Measurements from ENCODE around the gene GORASP1. TPM values are rescaled to one million over a fixed set of nuclear protein-coding genes. Genes with fewer than 3 reads are reported as not detected.

Gene GORASP1
- total RNA-seq, 5 donors from 2014 or later (not counting 1 experiment from before 2014, with no cell fraction given): 26.7 to 55.5 (median 41.5) TPM

DNA sequence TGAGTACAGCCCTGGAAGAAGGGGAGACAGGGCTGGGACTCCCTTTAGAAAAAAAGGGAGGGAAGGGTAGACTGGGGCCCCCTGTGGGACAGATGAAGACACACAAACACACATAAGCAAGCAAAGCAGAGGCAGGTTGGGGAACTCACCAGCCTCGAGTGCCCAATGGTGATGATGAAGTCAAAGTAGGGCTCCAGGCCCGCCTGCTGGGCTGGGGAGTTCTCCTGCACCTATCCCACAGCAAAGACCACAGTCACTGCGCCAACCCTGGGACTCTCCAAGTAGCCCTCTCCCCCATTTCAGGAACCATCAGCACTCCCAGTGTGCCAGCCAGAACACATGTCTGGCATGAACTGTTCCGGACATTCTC lies 4.1 kb downstream of the GORASP1 start:
- DNase-seq: peak in 1 of 35 experiments; percentile 28
- Histone ChIP-seq H3K27ac (ENCODE audit: low read length) (no peak overlapping the region), H3K4me3 (ENCODE audit: control insufficient read depth in 1 of 2, extremely low read depth in 1 of 2, low read length in 1 of 2) (no peak overlapping the region), H3K4me1 (ENCODE audit: control insufficient read depth in 1 of 2, extremely low read depth in 1 of 2, insufficient read depth in 2 of 2, low read length in 2 of 2) (peaks cover 7 to 31% of the 10 kb centered on the region in 2 experiments), H3K9me3 (no peaks in the 10 kb centered on the region), H3K27me3 (replicated peaks in 1 of 2; ENCODE audit: control insufficient read depth in 2 of 2, extremely low read depth in 1 of 2, insufficient read depth in 2 of 2, low read length in 1 of 2) (no peaks in the 10 kb centered on the region), H3K36me3 (ENCODE audit: control insufficient read depth in 2 of 2, extremely low read depth in 1 of 2, insufficient read depth in 1 of 2, low read length in 1 of 2) (peaks cover 8 to 23% of the 10 kb centered on the region in 2 donors)
- H3K4me1 Mint-ChIP-seq: peaks cover 51 to 62% (median 57%) of the 10 kb centered on the region in 3 donors
- POLR2A ChIA-PET: no interaction called here
- no peaks in the 10 kb centered on the region for H3K9me3 Mint-ChIP-seq
- no peak overlapping the region for H3K4me3 Mint-ChIP-seq
- ATAC-seq (replicated peaks in 1 of 4): no peak
- WGBS (ENCODE audit: insufficient coverage): 84% methylated on average over 4 of the region's 4 CpGs
- H3K27ac Mint-ChIP-seq: peak overlapping the region; percentile 35 to 82
- CTCF ChIA-PET: no interaction called here
- H3K27me3 Mint-ChIP-seq: no peaks in the 10 kb centered on the region
- H3K36me3 Mint-ChIP-seq: no peaks in the 10 kb centered on the region

DNA sequence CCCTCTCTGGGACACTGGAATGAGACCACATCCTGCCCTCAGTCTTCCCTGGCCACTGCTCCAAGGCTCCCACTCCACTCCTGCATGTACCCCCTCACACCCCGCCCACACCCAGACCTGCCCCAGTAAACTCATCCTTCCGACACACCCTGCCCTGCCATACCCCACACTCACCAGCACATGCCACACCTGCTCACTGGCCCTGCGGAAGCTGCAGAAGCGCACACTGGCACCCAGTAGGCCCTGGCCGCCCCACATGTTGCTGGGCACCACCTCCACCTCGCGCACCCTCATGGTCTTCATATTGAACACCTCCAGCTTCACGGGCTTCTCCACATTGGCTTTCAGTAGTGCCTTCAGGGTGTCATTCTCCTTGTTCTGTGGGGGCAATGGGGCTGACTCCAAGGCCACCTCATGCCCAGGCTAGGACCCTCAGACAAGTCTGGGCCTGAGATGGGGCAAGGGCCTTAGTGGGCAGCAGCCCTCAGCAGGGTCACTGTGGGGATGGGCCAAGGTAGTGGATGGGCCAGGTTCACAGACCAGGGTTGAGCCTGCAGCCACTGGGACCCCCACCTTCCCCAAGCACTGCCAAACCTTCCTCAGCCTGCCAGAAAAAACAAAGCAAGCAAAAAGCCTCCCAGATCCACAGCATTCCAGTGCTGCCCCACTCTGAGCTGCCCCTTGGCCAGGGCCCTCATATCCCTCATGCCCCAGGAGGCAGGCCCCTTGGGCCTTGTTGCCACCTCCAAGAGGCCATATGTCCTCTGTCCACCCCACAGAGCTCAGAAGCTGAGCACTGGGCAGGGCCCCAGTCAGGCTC lies 4.7 kb downstream of the GORASP1 start:
- Histone ChIP-seq H3K27me3 (replicated peaks in 1 of 2; ENCODE audit: control insufficient read depth in 2 of 2, extremely low read depth in 1 of 2, insufficient read depth in 2 of 2, low read length in 1 of 2) (no peaks in the 10 kb centered on the region), H3K36me3 (ENCODE audit: control insufficient read depth in 2 of 2, extremely low read depth in 1 of 2, insufficient read depth in 1 of 2, low read length in 1 of 2) (peaks cover 14 to 29% of the 10 kb centered on the region in 2 donors), H3K4me1 (ENCODE audit: control insufficient read depth in 1 of 2, extremely low read depth in 1 of 2, insufficient read depth in 2 of 2, low read length in 2 of 2) (peaks cover 3 to 25% of the 10 kb centered on the region in 2 experiments), H3K4me3 (ENCODE audit: control insufficient read depth in 1 of 2, extremely low read depth in 1 of 2, low read length in 1 of 2) (no peak overlapping the region), H3K9me3 (no peaks in the 10 kb centered on the region), H3K27ac (ENCODE audit: low read length) (no peak overlapping the region)
- Mint-ChIP-seq H3K4me3 (no peak overlapping the region), H3K27me3 (no peaks in the 10 kb centered on the region), H3K27ac (peak overlapping the region; percentile 39 to 82), H3K4me1 (peaks cover 45 to 56% (median 51%) of the 10 kb centered on the region in 3 donors), H3K9me3 (no peaks in the 10 kb centered on the region), H3K36me3 (peaks cover 2% of the 10 kb centered on the region)
- DNase-seq: no peak
- POLR2A ChIA-PET: no interaction called here
- 96% methylated on average over 5 of the region's 8 CpGs for whole genome bisulfite sequencing (ENCODE audit: insufficient coverage)
- CTCF ChIA-PET: no interaction called here
- no peak for ATAC-seq (replicated peaks in 1 of 4)

DNA sequence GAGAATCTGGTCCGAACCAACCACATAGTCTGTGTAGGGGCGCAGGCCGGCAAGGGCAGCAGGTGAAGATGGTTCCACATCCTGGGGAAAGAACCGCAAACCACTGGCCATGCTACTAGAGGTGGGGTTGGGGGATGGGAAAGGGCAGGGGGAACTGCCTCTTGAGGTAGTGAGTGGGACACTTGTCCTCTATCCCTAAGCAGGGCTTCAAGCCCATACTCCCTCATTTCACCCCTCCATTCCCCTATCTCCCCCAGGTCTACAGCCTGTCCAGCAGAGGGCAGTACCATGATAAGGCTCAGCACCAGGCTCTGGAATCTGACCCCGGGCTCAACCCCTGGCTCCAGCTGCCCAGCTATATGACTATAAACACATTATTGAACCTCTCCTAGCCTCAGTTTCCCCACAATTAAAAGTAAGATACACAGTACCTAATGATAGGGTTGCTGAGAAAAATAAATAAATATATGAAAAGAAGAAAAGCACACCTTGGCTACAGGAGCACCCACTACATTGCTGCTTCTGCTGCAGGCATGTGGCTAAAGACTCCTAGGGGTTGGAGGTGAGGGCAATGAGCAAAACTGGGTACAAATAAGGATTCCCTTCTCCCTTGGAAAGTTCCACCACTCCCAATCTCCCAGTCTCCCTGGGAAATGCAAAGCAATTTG lies 6.3 kb downstream of the GORASP1 start:
- 100% methylated on average over 1 of the region's 5 CpGs for WGBS (ENCODE audit: insufficient coverage)
- no peaks in the 10 kb centered on the region for H3K9me3 ChIP-seq
- H3K27me3 ChIP-seq (replicated peaks in 1 of 2; ENCODE audit: control insufficient read depth in 2 of 2, extremely low read depth in 1 of 2, insufficient read depth in 2 of 2, low read length in 1 of 2): no peaks in the 10 kb centered on the region
- H3K4me3 Mint-ChIP-seq: no peak overlapping the region
- H3K27ac Mint-ChIP-seq: peak overlapping the region; percentile 25 to 76
- H3K4me3 ChIP-seq (ENCODE audit: control insufficient read depth in 1 of 2, extremely low read depth in 1 of 2, low read length in 1 of 2): no peak overlapping the region
- no peaks in the 10 kb centered on the region for H3K9me3 Mint-ChIP-seq
- ATAC-seq (replicated peaks in 1 of 4) (peak; percentile 42 to 71 (median 62)), DNase-seq (peak in 24 of 35 experiments; percentile 26 to 72 (median 38))
- H3K36me3 ChIP-seq (ENCODE audit: control insufficient read depth in 2 of 2, extremely low read depth in 1 of 2, insufficient read depth in 1 of 2, low read length in 1 of 2): peaks cover 15 to 45% of the 10 kb centered on the region in 2 donors
- POLR2A ChIA-PET: no interaction called here
- H3K27ac ChIP-seq (ENCODE audit: low read length): no peak overlapping the region
- peaks cover 0 to 14% of the 10 kb centered on the region in 2 experiments for H3K4me1 ChIP-seq (ENCODE audit: control insufficient read depth in 1 of 2, extremely low read depth in 1 of 2, insufficient read depth in 2 of 2, low read length in 2 of 2)
- CTCF ChIA-PET: interaction anchor here (0.6 to 1.0 kb wide), 4 partner anchors 26 to 187 kb away, joined by 3 to 8 read pairs (median 4); no protein-coding TSS in a partner anchor
- H3K27me3 Mint-ChIP-seq: no peaks in the 10 kb centered on the region
- H3K36me3 Mint-ChIP-seq: peaks cover 14% of the 10 kb centered on the region
- peaks cover 36 to 46% (median 41%) of the 10 kb centered on the region in 3 donors for H3K4me1 Mint-ChIP-seq

DNA sequence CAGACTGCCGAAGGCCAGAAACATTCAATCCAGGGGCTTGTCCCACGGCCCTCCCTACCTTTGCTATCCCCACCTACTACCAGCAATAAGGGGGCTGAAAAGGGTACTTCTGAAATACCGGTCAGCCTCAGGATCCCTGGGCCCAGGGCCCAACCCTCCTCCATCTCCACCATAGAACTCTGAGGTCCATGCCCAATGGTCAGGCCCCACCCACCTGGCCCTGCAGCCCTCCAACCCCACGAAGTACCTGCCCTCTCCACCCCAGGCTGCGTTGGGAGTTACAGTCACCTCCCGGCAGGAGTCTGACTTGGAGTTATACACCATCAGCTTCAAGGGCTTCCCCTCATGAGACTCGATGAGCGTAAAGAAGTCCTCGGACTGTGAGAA lies 6.9 kb downstream of the GORASP1 start:
- Mint-ChIP-seq H3K27me3 (no peaks in the 10 kb centered on the region), H3K9me3 (no peaks in the 10 kb centered on the region), H3K36me3 (peaks cover 16% of the 10 kb centered on the region), H3K27ac (peak overlapping the region in 1 of 2 donors; percentile 69), H3K4me3 (no peak overlapping the region), H3K4me1 (peaks cover 29 to 39% (median 34%) of the 10 kb centered on the region in 3 donors)
- no peak overlapping the region for H3K4me3 ChIP-seq (ENCODE audit: control insufficient read depth in 1 of 2, extremely low read depth in 1 of 2, low read length in 1 of 2)
- no peak overlapping the region for H3K27ac ChIP-seq (ENCODE audit: low read length)
- DNase-seq (no peak), ATAC-seq (replicated peaks in 1 of 4) (no peak)
- H3K27me3 ChIP-seq (replicated peaks in 1 of 2; ENCODE audit: control insufficient read depth in 2 of 2, extremely low read depth in 1 of 2, insufficient read depth in 2 of 2, low read length in 1 of 2): no peaks in the 10 kb centered on the region
- peaks cover 0 to 7% of the 10 kb centered on the region in 2 experiments for H3K4me1 ChIP-seq (ENCODE audit: control insufficient read depth in 1 of 2, extremely low read depth in 1 of 2, insufficient read depth in 2 of 2, low read length in 2 of 2)
- peaks cover 15 to 51% of the 10 kb centered on the region in 2 donors for H3K36me3 ChIP-seq (ENCODE audit: control insufficient read depth in 2 of 2, extremely low read depth in 1 of 2, insufficient read depth in 1 of 2, low read length in 1 of 2)
- ChIA-PET POLR2A (no interaction called here), CTCF (interaction anchor here (0.6 to 1.0 kb wide), 2 partner anchors 26 to 188 kb away, joined by 4 to 8 read pairs; no protein-coding TSS in a partner anchor)
- WGBS (ENCODE audit: insufficient coverage): 90% methylated on average over 6 of the region's 9 CpGs
- no peaks in the 10 kb centered on the region for H3K9me3 ChIP-seq

DNA sequence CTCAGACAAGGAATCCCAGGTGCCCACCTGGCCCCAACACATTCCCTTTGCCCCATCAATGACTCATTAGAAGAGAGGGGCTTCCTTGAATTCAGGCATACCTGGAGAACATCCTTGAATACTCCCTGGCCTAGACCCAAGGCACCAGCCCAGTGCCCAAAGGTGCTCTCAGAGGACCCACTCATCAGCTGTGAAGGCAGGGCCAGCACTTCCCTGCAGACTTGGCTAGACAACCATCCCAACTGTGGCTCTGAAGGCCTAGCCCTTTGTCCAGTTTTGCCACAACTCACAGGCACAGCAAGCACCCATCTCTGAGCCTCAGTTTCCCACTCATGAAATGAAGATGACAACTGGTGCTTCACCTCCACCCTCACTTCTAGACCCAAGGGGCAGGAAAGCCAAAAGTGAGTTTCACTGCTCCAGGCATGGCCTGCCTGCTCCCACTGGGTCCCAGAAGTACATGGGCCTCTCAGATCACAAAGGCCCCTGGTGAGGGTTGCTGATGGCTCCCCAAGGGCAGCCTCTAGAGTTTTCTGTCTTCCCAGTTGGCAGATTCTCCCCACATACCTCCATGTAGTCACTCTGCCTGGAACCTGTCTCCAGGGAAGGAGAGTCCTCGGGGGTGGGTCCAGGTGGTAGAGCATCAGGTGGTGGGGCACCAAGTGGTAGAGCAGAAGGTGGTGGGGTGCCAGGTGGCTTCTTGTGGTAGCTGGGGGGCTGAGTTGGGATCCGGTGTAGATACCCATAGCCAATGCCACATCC lies 7.5 kb downstream of the GORASP1 start:
- CTCF ChIA-PET: no interaction called here

DNA sequence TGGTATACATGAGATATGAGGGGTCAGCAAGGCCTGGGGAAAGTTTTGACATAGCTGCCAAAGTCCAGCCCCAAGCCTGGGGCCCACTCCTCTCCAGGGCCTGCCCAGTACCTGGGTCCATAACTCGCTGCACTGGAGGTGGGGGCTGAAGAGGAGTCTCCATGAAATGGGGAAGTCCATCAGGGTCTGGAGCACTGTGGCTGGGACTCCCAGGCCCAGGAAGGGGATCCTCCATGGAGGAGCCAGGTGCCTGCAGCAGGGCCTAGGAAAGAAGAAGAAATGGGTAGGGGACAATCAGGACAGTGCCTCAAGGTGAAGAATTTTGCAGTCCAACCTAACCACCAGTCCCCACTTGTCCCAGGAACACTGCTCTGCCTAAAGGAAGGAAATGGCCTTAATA lies 8.2 kb downstream of the GORASP1 start:
- ChIA-PET CTCF (no interaction called here), POLR2A (no interaction called here)
- no peaks in the 10 kb centered on the region for H3K27me3 Mint-ChIP-seq
- H3K27me3 ChIP-seq (replicated peaks in 1 of 2; ENCODE audit: control insufficient read depth in 2 of 2, extremely low read depth in 1 of 2, insufficient read depth in 2 of 2, low read length in 1 of 2): no peaks in the 10 kb centered on the region
- no peaks in the 10 kb centered on the region for H3K9me3 Mint-ChIP-seq
- no peak for ATAC-seq (replicated peaks in 1 of 4)
- no peak for DNase-seq
- H3K27ac Mint-ChIP-seq: no peak overlapping the region
- H3K4me1 Mint-ChIP-seq: peaks cover 20 to 28% (median 26%) of the 10 kb centered on the region in 3 donors
- no peak overlapping the region for H3K27ac ChIP-seq (ENCODE audit: low read length)
- 100% methylated on average over 1 of the region's 1 CpG for WGBS (ENCODE audit: insufficient coverage)
- H3K4me3 Mint-ChIP-seq: no peak overlapping the region
- H3K36me3 Mint-ChIP-seq: peaks cover 26% of the 10 kb centered on the region
- H3K9me3 ChIP-seq: no peaks in the 10 kb centered on the region
- no peak overlapping the region for H3K4me3 ChIP-seq (ENCODE audit: control insufficient read depth in 1 of 2, extremely low read depth in 1 of 2, low read length in 1 of 2)
- H3K36me3 ChIP-seq (ENCODE audit: control insufficient read depth in 2 of 2, extremely low read depth in 1 of 2, insufficient read depth in 1 of 2, low read length in 1 of 2): peaks cover 20 to 64% of the 10 kb centered on the region in 2 donors
- peaks cover 0 to 3% of the 10 kb centered on the region in 2 experiments for H3K4me1 ChIP-seq (ENCODE audit: control insufficient read depth in 1 of 2, extremely low read depth in 1 of 2, insufficient read depth in 2 of 2, low read length in 2 of 2)

More for the DNA sequence above, 7.5 kb downstream of the GORASP1 start:
- Mint-ChIP-seq H3K27ac (peak overlapping the region in 1 of 2 donors; percentile 22), H3K9me3 (no peaks in the 10 kb centered on the region), H3K4me3 (no peak overlapping the region), H3K27me3 (no peaks in the 10 kb centered on the region), H3K4me1 (peaks cover 23 to 34% (median 29%) of the 10 kb centered on the region in 3 donors), H3K36me3 (peaks cover 21% of the 10 kb centered on the region)
- DNase-seq (no peak), ATAC-seq (replicated peaks in 1 of 4) (no peak)
- Histone ChIP-seq H3K36me3 (ENCODE audit: control insufficient read depth in 2 of 2, extremely low read depth in 1 of 2, insufficient read depth in 1 of 2, low read length in 1 of 2) (peaks cover 15 to 57% of the 10 kb centered on the region in 2 donors), H3K9me3 (no peaks in the 10 kb centered on the region), H3K27ac (ENCODE audit: low read length) (no peak overlapping the region), H3K27me3 (replicated peaks in 1 of 2; ENCODE audit: control insufficient read depth in 2 of 2, extremely low read depth in 1 of 2, insufficient read depth in 2 of 2, low read length in 1 of 2) (no peaks in the 10 kb centered on the region), H3K4me3 (ENCODE audit: control insufficient read depth in 1 of 2, extremely low read depth in 1 of 2, low read length in 1 of 2) (no peak overlapping the region), H3K4me1 (ENCODE audit: control insufficient read depth in 1 of 2, extremely low read depth in 1 of 2, insufficient read depth in 2 of 2, low read length in 2 of 2) (peaks cover 0 to 3% of the 10 kb centered on the region in 2 experiments)
- POLR2A ChIA-PET: no interaction called here
- 100% methylated on average over 1 of the region's 2 CpGs for WGBS (ENCODE audit: insufficient coverage)
